ENCODE results near the gene TTC12. TPM values are rescaled to one million over a fixed set of nuclear protein-coding genes. Genes with fewer than 3 reads are reported as not detected.

The TTC12 gene
- total and polyA plus RNA-seq, 2 of the 13 experiments (the other 11 are each of a cell fraction or from before 2014, with no cell fraction given), result 5.4 to 11.6 TPM

DNA sequence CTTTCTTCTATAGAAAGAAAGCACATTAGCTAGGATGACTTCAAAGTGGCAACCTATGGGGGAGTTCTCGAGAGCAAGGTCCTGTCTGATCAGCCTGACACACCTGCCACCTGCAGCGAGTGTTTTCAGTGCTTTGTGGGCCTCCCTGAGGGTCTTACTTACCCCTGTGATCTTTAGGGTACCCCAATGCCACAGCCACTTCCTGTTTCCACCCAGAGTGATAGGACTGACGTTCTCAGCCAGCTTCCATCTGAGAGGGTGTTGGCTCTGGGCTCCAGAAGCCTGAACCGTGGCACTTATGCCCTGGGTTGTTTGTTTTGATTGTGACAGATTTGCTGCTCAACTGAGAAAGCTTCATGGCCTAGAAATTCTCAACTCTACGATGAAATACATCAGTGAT, 51.5 kb downstream of the TTC12 start:
- CTCF ChIA-PET (ENCODE audit: low intra/inter-chr PET ratio, low total read pairs), result no interaction called here
- H3K36me3 ChIP-seq (replicated peaks in 1 of 2; ENCODE audit: control insufficient read depth in 1 of 2, insufficient read depth in 2 of 2, low read length in 2 of 2), result peaks cover 0 to 5% of the 10 kb centered on the region in 2 experiments; a peak in 1 of 5 replicates
- H3K4me1 ChIP-seq (ENCODE audit: insufficient read depth, low read length), result no peaks in the 10 kb centered on the region

DNA sequence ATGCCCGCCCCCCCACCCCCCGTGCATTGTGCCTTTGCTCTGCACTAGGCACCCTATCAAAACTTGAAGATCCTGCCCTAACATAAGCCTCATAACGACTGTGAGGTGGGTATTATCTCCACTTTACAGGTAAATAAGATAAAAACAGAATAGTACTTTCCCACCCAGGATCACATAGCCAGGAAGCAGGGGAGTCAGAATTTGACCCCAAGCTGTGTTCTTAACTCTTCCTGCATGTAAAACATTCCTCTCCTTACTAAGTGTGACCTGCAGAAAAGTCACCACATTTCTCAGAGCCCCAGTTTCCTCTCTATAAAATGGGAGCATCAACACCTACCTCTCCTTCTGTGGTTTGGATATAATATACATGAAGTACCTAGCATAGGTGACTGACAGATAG, 55.0 kb downstream of the TTC12 start:
- no peak for FAIRE-seq
- H3K79me2 ChIP-seq (ENCODE audit: insufficient read depth, low read length), result no peaks in the 10 kb centered on the region
- no peak overlapping the region for H3K4me2 ChIP-seq (ENCODE audit: low read depth, low read length)
- no peaks in the 10 kb centered on the region for H3K27me3 ChIP-seq (ENCODE audit: control insufficient read depth in 1 of 2, insufficient read depth in 2 of 2, low read length in 2 of 2)
- CTCF ChIA-PET (ENCODE audit: low intra/inter-chr PET ratio, low total read pairs), result no interaction called here
- no peak overlapping the region for H3K9ac ChIP-seq (ENCODE audit: insufficient read depth, low read depth, low read length)
- H4K20me1 ChIP-seq (ENCODE audit: insufficient read depth, low read length), result no peaks in the 10 kb centered on the region
- no peaks in the 10 kb centered on the region for H3K4me1 ChIP-seq (ENCODE audit: insufficient read depth, low read length)
- H3K9me3 ChIP-seq (ENCODE audit: low read length), result no peaks in the 10 kb centered on the region
- H3K4me3 ChIP-seq (replicated peaks in 1 of 3; ENCODE audit: insufficient read depth in 1 of 3, low read depth in 2 of 3, low read length in 3 of 3), result no peak overlapping the region
- POLR2A ChIA-PET, result no interaction called here
- DNase-seq (ENCODE audit: low spot score), result no peak
- intact Hi-C loops (cut with micrococcal nuclease; ENCODE audit: unreplicated experiment) (no loop called here), in situ Hi-C loops (cut with HindIII; ENCODE audit: extremely low pct_ligation_motif_present, low pct_unique_long_range_greater_than_20kb) (no loop called here)
- no peak for ATAC-seq
- H3K27ac ChIP-seq (ENCODE audit: extremely low read length, insufficient read depth, low read length), result no peak overlapping the region
- BruUV-seq (replicated peaks), result no TSS peak
- WGBS (ENCODE audit: low lambda C conversion rate), result 83% methylated on average over 3 of the region's 3 CpGs
- H3K36me3 ChIP-seq (replicated peaks in 1 of 2; ENCODE audit: control insufficient read depth in 1 of 2, insufficient read depth in 2 of 2, low read length in 2 of 2), result no peaks in the 10 kb centered on the region
- H2AFZ ChIP-seq (ENCODE audit: low read length), result no peak overlapping the region
- TF ChIP-seq TRIM22 (IDR thresholded peaks at IDR 0.05) (no peak), ZNF333 (CRISPR knock-in tag; IDR thresholded peaks at IDR 0.05; ENCODE audit: borderline replicate concordance) (no peak), TIGD3 (CRISPR knock-in tag; IDR thresholded peaks at IDR 0.05; ENCODE audit: borderline replicate concordance) (no peak)
- TF ChIP-seq, protein P1, sequence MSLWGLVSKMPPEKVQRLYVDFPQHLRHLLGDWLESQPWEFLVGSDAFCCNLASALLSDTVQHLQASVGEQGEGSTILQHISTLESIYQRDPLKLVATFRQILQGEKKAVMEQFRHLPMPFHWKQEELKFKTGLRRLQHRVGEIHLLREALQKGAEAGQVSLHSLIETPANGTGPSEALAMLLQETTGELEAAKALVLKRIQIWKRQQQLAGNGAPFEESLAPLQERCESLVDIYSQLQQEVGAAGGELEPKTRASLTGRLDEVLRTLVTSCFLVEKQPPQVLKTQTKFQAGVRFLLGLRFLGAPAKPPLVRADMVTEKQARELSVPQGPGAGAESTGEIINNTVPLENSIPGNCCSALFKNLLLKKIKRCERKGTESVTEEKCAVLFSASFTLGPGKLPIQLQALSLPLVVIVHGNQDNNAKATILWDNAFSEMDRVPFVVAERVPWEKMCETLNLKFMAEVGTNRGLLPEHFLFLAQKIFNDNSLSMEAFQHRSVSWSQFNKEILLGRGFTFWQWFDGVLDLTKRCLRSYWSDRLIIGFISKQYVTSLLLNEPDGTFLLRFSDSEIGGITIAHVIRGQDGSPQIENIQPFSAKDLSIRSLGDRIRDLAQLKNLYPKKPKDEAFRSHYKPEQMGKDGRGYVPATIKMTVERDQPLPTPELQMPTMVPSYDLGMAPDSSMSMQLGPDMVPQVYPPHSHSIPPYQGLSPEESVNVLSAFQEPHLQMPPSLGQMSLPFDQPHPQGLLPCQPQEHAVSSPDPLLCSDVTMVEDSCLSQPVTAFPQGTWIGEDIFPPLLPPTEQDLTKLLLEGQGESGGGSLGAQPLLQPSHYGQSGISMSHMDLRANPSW (CRISPR knock-in tag; IDR thresholded peaks at IDR 0.05; ENCODE audit: borderline replicate concordance), result no peak

More for the DNA sequence above, 51.5 kb downstream of the TTC12 start:
- H3K4me2 ChIP-seq (ENCODE audit: low read depth, low read length), result no peak overlapping the region
- POLR2A ChIA-PET, result no interaction called here
- no peak overlapping the region for H3K9ac ChIP-seq (ENCODE audit: insufficient read depth, low read depth, low read length)
- H4K20me1 ChIP-seq (ENCODE audit: insufficient read depth, low read length), result no peaks in the 10 kb centered on the region
- in situ Hi-C loops (cut with HindIII; ENCODE audit: extremely low pct_ligation_motif_present, low pct_unique_long_range_greater_than_20kb) (no loop called here), intact Hi-C loops (cut with micrococcal nuclease; ENCODE audit: unreplicated experiment) (no loop called here)
- DNase-seq (ENCODE audit: low spot score) (no peak), FAIRE-seq (no peak), ATAC-seq (no peak)
- WGBS (ENCODE audit: low lambda C conversion rate), result 76% methylated on average over 5 of the region's 5 CpGs
- BruUV-seq (replicated peaks), result no TSS peak
- no peak overlapping the region for H2AFZ ChIP-seq (ENCODE audit: low read length)
- no peaks in the 10 kb centered on the region for H3K9me3 ChIP-seq (ENCODE audit: low read length)
- no peak overlapping the region for H3K4me3 ChIP-seq (replicated peaks in 1 of 3; ENCODE audit: insufficient read depth in 1 of 3, low read depth in 2 of 3, low read length in 3 of 3)
- no peak overlapping the region for H3K27ac ChIP-seq (ENCODE audit: extremely low read length, insufficient read depth, low read length)
- no peaks in the 10 kb centered on the region for H3K79me2 ChIP-seq (ENCODE audit: insufficient read depth, low read length)
- no peaks in the 10 kb centered on the region for H3K27me3 ChIP-seq (ENCODE audit: control insufficient read depth in 1 of 2, insufficient read depth in 2 of 2, low read length in 2 of 2)
- no peak for TF ChIP-seq NCOA5 (CRISPR knock-in tag; IDR thresholded peaks at IDR 0.05)
- no peak for TF ChIP-seq BCL6 (CRISPR knock-in tag; IDR thresholded peaks at IDR 0.05)
- TF ChIP-seq ZHX1 (CRISPR knock-in tag; IDR thresholded peaks at IDR 0.05; ENCODE audit: low read depth), result no peak
- no peak for TF ChIP-seq ZFY (CRISPR knock-in tag; IDR thresholded peaks at IDR 0.05)

Data from HepG2 (cell line).